NCI-H460 (cell line): Measurements from ENCODE around the gene ANKS1A. TPM values are rescaled to one million over a fixed set of nuclear protein-coding genes. Genes with fewer than 3 reads are reported as not detected.
"Not testable (repeated sequence)": the region's sequence is repeated elsewhere in the genome, so short reads cannot be mapped to it uniquely, and the experiment has no call there.

ENCODE experiments used
- DNase-seq: peaks from one replicate; pipeline ENCODE4 v3.0.0-alpha.2; 2016; ENCODE audit warnings: low read depth; ENCODE audit errors: extremely low read depth
- polyA plus RNA-seq: library from polyadenylated mRNA; depleted of rRNA; stranded (reverse); fragments of >200 nt; gene quantifications from 2 replicates; pipeline ENCODE4 v1.2.3, GENCODE V29; 2014; cell fraction: nucleus; rRNA removed
- total RNA-seq: library from RNA; depleted of rRNA; stranded (reverse); fragments of >200 nt; shearing (Covaris generic); gene quantifications from 2 replicates; pipeline ENCODE4 v1.2.3, GENCODE V29; 2014; rRNA removed

Gene ANKS1A, protein sequence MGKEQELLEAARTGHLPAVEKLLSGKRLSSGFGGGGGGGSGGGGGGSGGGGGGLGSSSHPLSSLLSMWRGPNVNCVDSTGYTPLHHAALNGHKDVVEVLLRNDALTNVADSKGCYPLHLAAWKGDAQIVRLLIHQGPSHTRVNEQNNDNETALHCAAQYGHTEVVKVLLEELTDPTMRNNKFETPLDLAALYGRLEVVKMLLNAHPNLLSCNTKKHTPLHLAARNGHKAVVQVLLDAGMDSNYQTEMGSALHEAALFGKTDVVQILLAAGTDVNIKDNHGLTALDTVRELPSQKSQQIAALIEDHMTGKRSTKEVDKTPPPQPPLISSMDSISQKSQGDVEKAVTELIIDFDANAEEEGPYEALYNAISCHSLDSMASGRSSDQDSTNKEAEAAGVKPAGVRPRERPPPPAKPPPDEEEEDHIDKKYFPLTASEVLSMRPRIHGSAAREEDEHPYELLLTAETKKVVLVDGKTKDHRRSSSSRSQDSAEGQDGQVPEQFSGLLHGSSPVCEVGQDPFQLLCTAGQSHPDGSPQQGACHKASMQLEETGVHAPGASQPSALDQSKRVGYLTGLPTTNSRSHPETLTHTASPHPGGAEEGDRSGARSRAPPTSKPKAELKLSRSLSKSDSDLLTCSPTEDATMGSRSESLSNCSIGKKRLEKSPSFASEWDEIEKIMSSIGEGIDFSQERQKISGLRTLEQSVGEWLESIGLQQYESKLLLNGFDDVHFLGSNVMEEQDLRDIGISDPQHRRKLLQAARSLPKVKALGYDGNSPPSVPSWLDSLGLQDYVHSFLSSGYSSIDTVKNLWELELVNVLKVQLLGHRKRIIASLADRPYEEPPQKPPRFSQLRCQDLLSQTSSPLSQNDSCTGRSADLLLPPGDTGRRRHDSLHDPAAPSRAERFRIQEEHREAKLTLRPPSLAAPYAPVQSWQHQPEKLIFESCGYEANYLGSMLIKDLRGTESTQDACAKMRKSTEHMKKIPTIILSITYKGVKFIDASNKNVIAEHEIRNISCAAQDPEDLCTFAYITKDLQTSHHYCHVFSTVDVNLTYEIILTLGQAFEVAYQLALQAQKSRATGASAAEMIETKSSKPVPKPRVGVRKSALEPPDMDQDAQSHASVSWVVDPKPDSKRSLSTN
- total RNA-seq: 5.9 and 6.0 TPM in 2 replicates
- 6.0 and 10.1 TPM in 2 replicates for polyA plus RNA-seq

DNA sequence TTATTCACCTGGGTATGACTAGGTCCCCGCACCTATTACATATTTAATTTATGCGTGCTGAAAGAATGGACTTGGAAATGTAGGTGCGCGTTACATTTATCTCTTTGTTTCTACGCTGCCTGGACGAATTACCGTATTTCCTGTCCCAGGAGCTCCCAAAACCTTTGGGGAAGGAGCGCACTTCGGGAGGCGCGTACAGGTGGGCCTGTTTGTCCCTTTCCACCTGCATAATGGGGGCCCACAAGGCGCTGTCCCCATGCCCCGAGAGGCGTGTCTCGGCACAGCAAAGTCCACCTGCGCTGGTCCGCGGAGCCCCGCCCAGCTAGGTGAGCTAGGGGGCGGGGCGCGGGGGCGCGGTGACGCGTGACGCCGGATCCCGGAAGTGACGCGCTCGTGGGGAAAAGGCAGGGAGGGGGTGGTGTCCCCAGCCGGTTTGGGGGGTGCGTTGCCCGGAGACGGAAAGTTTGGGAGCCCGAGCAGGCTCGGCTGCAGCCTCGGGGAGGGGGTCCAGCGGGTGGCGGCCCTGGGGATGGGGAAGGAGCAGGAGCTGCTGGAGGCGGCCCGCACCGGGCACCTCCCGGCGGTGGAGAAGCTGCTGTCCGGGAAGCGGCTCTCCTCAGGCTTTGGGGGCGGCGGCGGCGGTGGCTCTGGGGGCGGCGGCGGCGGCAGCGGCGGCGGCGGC lies at the start of gene ANKS1A:
Gene ANKS1A (plus strand): TSS at position 382 of the 682 bp plus-strand sequence. CDS start 148 bp downstream, at position 530.
- DNase-seq: peak; percentile 46

DNA sequence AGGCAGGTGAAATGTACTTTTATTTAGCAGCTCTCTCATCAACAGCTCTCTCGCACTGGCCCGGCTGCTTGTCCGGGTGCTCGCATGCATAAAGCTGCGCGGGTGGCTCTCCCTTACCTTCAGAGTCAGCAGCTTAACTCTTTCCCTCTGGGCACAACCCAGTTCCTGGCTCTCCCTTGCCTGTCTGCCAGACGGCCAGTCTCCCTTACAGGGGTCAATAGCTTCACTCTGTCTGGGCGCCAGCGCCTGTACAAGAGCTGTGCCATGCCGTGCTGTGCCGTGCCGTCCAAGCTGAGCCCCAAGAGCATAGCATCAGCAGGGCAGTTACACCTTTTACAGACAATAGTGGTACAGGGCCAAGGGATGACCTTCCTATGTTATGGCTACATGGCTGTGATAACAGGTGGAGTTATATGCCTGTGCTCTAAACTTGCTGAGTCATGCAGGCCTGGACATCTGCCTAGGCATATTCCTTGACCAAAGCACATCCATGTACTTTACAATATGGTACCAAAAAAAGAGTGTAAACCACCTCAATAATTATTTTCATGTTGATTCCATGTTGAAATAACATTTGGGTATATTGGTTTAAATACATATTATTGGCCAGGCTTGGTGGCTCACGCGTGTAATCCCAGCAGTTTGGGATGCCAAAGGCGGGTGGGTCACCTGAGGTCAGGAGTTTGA lies 49.2 kb upstream of the ANKS1A start:
- no peak for DNase-seq

DNA sequence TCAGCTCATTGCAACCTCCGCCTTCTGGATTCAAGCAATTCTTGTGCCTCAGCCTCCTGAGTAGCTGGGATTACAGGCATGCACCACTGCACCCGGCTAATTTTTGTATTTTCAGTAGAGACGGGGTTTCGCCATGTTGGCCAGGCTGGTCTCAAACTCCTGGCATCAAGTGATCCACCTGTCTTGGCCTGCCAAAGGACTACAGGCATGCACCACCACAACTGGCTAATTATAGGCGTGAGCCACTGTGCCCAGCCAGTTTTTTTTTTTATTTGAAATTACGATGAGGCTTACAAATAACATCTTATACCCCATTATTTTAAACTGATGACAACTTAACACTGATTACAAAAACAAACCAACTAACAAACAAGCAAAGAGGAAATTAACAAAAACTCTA lies 40.0 kb upstream of the ANKS1A start:
- DNase-seq: not testable (repeated sequence)

DNA sequence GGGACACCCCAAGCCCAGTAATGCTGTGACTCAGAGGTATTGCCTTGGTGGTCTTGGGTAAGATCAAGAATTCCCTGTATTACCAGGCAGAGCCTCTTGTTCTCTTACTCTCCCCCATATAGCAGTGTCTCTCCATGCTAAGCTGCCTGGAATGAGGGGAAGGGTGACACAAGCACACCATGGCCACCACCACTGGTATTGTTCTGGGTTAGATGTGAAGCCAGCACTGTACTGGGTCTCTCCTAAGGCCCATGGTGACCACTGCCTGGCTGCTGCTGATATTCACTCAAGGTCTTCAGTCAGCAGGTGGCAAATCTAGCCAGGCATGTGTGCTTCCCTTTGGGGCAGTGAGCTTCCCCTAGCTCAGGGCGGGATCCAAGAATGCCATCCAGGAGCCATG lies 37.7 kb upstream of the ANKS1A start:
- no peak for DNase-seq

DNA sequence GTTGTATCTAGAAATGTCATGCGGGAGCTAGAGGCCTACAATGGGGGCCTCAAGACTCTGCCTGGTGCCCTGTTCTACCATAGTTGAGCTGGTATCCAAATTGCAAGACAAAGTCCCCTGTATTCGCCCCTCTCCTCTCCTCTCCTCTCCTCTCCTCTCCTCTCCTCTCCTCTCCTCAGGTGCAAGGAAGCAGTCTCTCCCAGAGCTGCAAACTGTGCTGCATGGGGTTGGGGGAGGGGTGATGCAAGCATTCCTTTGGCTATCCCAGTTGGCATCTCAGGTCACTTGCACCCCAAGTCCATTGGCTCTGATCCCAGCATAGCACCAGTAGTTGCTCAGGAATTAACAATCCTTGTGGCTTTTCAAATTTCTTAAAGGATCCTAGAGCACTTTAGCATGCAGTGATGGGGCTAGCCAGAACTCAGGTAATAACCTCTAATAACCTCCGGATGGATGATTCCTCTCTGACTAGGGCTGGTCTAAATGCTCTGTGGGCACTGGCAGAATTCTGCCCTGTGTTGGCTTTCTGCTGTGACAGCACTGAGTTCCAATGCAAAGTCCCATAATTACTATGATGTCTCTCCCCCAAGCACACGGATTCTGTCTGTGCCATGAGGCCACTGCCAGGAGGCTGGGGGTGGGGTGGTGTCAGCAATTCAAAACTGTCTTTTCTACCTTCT lies 36.5 kb upstream of the ANKS1A start:
- no peak for DNase-seq

DNA sequence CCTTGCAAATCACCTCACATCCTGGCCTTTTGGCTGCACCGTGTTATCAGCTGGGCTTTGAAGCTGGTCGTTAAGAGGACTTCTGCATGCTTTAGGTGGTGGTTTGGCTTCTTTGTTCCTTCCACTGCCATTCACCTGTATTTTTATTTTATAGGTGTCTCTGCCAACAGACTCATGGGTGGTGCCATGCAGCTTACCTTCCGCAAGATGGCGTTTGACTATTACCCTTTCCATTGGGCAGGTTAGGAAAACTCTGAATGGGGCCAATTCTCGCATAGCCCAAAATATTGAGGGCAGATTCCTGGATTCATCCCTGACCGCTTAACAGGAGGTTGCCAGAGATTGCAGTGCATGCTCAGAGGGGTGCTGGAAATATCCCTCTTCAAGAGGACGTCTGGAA lies 33.6 kb upstream of the ANKS1A start:
- no peak for DNase-seq

DNA sequence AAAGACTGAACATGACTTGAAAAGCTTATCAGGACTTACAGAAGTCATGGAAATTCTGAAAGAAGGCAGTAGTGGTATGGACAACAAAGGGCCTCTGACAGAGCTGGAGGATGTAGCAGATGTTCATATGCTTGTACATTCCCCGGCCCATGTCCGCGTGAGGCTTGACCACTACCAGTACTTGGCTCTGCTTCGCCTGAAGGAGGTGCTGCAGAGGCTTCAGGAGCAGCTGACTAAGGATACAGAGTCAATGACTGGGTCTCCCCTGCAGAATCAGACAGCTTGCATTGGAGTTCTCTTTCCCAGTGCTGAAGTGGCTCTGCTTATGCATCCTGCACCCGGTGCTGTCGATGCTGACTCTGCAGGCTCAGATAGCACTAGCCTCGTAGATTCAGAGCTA lies 30.4 kb upstream of the ANKS1A start:
- DNase-seq: no peak

DNA sequence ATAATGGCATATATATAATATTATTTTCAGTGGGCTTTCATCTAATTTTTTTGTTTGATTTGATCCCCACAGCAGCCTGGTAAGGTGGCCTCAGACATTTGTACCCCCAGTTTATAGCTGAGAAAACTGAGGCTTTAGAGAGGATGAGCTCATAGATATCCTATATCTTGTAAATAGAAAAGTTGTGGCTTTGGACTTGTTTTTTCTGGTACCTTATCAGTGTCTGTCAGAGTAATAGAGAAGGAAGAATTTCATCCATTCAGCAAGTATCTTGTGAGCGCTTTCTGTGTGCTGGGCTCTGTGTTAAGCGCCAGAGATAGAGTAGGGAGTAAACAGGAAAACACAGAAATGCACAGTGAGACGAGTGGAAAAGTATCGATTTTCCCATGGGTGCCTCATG lies 29.1 kb upstream of the ANKS1A start:
- DNase-seq: no peak

DNA sequence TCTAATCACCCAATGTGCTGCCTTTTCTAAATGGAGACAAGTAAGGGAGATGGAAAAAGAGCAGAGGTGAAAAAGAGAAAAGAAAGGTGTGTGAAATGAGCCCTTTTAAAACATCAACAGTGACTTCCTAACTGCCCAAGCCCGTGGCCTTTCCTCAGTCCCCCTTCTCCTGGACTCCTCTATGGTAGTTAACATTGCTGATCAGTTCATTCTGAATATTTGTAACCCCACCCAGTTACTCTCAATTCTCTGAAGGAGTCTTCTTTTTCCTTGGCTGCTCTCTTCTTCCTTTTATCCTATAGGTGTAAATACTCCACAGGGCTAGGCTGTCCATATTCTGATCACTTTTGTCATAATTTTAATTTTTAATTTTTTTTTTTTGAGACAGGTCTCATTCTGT lies 28.3 kb upstream of the ANKS1A start:
- no peak for DNase-seq

DNA sequence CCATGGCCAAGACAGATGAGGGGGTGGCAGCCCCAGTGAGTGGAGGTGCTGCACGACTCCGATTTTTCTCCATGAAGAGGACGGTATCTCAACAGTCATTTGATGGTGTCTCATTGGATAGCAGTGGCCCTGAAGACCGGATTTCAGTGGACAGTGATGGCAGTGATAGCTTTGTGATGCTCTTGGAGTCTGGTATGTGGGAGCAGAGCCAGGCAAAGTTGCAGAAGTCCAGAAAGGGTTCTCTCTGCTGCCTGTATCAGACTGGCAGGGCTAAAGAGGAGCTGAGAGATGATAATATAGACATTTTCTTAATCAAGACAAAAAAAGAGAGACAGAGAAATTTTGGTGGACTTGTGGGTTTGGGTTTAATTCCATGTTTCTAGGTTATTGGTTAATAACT lies 25.0 kb upstream of the ANKS1A start:
- DNase-seq: no peak

DNA sequence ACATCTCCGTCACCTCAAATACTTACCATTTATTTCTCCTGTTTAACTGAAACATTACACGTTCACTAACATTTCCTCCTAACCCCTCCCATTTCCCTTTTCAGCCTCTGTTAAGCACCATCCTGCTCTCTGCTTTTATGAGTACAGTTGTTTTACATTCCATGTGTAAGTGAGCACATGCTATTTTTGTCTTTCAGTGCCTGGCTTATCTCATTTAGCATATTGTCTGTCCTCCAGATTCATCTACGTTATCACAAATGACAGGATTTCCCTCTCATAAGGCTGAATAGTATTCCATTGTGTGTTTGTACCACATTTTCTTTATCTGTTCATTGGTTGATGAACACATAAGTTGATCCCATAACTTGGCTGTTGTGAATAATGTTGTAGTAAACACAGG lies 23.9 kb upstream of the ANKS1A start:
- DNase-seq: no peak

DNA sequence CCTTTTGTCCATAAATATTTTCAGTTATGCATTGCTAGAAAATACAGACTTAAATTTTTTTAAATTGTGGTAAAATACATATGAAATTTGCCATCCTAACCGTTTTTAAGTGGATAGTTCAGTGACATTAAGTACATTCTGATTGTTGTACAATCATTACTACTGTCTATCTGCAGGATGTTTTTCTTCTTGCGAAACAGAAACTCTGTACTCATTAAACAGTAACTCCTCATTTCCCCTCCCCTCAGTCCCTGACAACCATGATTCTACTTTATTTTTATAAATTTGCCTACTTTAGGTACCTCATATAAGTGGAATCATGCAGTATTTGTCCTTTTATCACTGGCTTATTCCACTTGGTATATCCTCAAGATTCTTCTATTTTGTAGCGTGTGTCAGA lies 22.5 kb upstream of the ANKS1A start:
- DNase-seq: no peak

DNA sequence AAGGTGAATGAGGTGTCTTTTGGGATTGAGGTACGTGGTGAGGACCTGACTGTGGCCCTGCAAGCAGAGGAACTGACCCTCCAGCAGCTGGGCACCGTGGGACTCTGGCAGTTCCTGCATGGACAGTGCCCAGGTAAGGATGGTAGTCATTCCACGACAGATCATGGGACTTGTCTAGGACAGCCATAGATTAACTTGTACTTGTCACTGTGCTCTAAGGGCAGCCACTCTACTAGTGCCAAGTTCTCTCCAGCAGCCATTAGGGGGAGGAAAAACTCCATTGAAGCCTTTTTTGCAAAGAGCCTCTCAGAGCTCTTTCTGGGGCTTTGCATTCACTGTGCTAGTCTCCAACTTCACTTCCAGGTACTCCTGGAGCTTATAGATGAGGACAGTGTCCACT lies 21.6 kb upstream of the ANKS1A start:
- DNase-seq: no peak

DNA sequence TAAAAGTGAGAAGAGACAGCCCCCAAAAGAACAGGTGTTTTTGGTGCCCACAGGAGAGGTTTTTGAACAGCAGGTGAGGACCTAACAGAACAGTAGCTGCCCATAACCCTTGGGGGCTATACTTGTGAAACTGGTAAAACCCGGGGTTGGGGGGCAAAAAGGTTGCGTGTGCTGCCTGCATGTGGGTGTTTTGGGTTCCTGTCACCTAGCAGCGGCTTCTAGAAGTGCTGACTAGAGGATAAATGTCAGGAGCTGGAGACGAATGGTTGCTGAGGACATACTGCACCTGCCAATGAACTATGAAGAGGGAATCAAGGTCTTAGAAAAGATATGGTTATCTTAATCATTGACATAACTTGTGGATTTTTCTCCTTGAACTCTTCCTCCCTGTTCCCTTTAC lies 17.2 kb upstream of the ANKS1A start:
- DNase-seq: no peak

DNA sequence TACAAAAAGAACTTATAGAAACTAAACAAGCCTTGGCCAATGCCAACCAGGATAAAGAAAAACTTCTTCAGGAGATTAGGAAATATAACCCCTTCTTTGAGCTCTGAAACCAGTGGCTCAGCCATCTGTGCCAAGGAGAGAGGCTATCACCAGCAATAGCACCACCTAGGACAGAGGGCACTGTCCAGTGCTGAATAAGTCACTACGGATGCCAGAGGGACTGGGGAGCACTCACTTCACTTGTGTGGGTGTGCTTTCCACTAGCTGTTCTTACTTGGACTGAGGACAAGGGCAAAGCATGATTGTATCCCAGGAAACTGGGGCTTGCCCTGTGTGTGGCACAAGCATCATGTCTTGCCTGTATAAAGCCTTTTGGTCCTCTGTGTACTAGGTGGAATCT lies 16.7 kb upstream of the ANKS1A start:
- DNase-seq: no peak

DNA sequence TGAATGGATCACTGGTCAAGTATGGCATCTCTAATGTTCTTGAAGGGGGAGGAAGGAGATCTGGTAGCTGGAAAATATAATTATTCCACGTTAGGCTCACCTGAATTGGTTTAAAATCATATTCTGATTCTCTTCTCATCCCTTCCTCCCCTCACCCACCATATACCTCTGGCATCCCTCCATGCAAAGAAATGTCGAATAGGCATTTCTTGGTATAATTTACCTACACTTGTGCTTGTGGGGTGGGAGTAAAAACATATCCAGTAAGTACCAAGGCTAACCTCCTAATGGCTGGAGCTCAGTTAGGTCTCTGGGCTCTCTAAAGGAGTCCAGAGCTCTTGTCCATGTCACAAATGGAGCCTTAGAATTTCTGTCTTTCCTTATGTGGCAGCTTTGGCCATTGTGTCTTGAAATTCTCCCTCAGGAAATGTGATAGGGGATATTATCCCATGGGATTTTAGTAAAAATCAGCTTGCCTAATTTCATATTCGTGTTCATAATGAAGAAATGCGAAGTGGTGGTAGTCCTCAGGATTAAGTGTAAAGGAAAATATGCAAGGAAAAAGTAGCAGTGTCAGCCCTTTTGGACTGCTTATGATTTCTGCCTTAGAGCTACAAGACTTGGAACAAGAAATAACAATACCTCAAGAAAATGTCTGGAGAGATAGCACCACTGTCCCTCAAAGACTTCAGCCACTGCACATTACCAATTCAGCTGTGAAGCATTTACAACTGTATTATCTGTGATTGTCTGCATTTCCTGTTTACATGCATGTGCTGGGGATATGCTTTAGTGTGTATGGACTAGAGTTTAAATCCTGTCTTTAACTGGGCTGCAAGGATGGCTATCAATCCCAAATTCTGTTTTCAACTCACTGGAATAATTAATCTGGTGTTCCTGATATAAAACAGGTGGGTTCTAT lies 13.5 kb upstream of the ANKS1A start:
- DNase-seq: no peak

DNA sequence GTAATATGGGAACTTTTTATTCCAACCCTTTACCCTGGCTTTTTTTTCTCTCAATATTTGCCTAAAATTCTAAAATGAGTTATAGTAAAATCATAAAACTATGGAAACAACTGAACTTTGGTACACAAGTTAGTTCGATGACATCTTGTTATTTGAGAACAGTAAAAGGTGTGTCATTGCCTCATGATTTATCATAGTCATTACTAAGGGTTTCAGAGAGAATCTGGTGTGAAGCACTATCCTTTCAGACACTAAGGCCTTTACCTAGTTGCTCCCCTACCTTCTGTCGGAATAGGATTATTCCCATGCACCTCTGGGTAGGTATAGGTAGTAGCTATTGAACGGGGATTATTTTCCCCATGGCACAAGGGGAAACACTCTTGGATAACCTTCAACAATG lies 12.6 kb upstream of the ANKS1A start:
- no peak for DNase-seq

DNA sequence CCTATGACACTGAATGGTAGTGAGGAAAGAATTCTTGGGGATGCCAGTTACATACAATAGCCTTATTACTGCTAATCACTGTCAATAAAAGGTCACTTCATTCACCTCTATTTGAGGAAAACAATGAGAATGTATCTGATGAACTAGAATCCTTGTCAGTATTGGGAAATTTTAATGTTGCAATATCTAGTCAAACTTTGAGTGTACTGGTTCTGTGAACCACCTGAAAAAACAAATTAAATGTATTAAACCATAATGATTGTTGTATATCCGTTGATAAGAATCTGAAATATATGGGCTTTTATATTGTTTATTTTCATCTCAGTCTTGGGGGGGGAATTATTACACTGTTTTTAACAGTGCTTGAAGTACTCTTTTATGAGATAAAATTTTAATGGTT lies 11.8 kb upstream of the ANKS1A start:
- DNase-seq: no peak
